ENCODE results near the gene PNMA6A. TPM values are rescaled to one million over a fixed set of nuclear protein-coding genes. Genes with fewer than 3 reads are reported as not detected.

The PNMA6A gene
- total and polyA plus RNA-seq, 9 of the 15 experiments (the other 6 are each of a cell fraction or from before 2014, with no cell fraction given) = 0.10 to 6.9 (median 1.3) TPM

- TF ChIP-seq ZBTB34 (CRISPR knock-in tag; IDR thresholded peaks at IDR 0.05) (no peak), ZNF23 (CRISPR knock-in tag; IDR thresholded peaks at IDR 0.05) (no peak), PRMT5 (CRISPR knock-in tag; IDR thresholded peaks at IDR 0.05) (no peak), CTBP1 (IDR thresholded peaks at IDR 0.05; ENCODE audit: borderline replicate concordance) (no peak), WHSC1 (IDR thresholded peaks at IDR 0.05; ENCODE audit: low read length) (no peak), ZNF384 (IDR thresholded peaks at IDR 0.05; ENCODE audit: low read depth, low read length) (no peak), POLR2H (tag; IDR thresholded peaks at IDR 0.05; ENCODE audit: low read depth) (no peak), SMAD4 (CRISPR knock-in tag; conservative IDR thresholded peaks at IDR 0.05) (peak; percentile 37; the same call in 1 of the 2 replicates), PHB2 (IDR thresholded peaks at IDR 0.05; ENCODE audit: low read depth) (no peak), MAFK (IDR thresholded peaks at IDR 0.05; ENCODE audit: low read length) (peak; percentile 49), HLTF (IDR thresholded peaks at IDR 0.05) (no peak), ZNF444 (CRISPR knock-in tag; IDR thresholded peaks at IDR 0.05) (no peak), FOXK2 (conservative IDR thresholded peaks at IDR 0.05 in 1 of 2, IDR thresholded peaks at IDR 0.05 in 1 of 2; ENCODE audit: low read depth in 2 of 2) (no peak), ZNF436 (CRISPR knock-in tag; IDR thresholded peaks at IDR 0.05) (no peak), ZNF354B (CRISPR knock-in tag; IDR thresholded peaks at IDR 0.05) (no peak), FOSL1 (tag; conservative IDR thresholded peaks at IDR 0.05) (peak; percentile 39), SETDB1 (IDR thresholded peaks at IDR 0.05; ENCODE audit: low read length) (no peak), ELF4 (CRISPR knock-in tag; IDR thresholded peaks at IDR 0.05) (no peak), NR2C2 (CRISPR knock-in tag; IDR thresholded peaks at IDR 0.05) (no peak), NR2C2 (tag; IDR thresholded peaks at IDR 0.05) (no peak), ZNF253 (CRISPR knock-in tag; conservative IDR thresholded peaks at IDR 0.05) (no peak), COPS2 (conservative IDR thresholded peaks at IDR 0.05) (no peak), FOS (IDR thresholded peaks at IDR 0.05; ENCODE audit: extremely low read depth, insufficient read length) (no peak), ZFP1 (CRISPR knock-in tag; IDR thresholded peaks at IDR 0.05) (no peak), ZNF212 (CRISPR knock-in tag; IDR thresholded peaks at IDR 0.05) (no peak), RAD51 (IDR thresholded peaks at IDR 0.05; ENCODE audit: borderline replicate concordance, low read depth) (no peak), KAT8 (IDR thresholded peaks at IDR 0.05; ENCODE audit: low read depth) (no peak), MAFG (tag; conservative IDR thresholded peaks at IDR 0.05) (peak; percentile 80), SIX5 (IDR thresholded peaks at IDR 0.05; ENCODE audit: borderline replicate concordance in 1 of 2, insufficient read depth in 1 of 2, low read depth in 1 of 2, low read length in 2 of 2) (no peak)
- TF ChIP-seq, protein P1, sequence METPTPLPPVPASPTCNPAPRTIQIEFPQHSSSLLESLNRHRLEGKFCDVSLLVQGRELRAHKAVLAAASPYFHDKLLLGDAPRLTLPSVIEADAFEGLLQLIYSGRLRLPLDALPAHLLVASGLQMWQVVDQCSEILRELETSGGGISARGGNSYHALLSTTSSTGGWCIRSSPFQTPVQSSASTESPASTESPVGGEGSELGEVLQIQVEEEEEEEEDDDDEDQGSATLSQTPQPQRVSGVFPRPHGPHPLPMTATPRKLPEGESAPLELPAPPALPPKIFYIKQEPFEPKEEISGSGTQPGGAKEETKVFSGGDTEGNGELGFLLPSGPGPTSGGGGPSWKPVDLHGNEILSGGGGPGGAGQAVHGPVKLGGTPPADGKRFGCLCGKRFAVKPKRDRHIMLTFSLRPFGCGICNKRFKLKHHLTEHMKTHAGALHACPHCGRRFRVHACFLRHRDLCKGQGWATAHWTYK (CRISPR knock-in tag; IDR thresholded peaks at IDR 0.05) = peak; percentile 30; the same call in 1 of the 2 replicates
- TF ChIP-seq, protein P2, sequence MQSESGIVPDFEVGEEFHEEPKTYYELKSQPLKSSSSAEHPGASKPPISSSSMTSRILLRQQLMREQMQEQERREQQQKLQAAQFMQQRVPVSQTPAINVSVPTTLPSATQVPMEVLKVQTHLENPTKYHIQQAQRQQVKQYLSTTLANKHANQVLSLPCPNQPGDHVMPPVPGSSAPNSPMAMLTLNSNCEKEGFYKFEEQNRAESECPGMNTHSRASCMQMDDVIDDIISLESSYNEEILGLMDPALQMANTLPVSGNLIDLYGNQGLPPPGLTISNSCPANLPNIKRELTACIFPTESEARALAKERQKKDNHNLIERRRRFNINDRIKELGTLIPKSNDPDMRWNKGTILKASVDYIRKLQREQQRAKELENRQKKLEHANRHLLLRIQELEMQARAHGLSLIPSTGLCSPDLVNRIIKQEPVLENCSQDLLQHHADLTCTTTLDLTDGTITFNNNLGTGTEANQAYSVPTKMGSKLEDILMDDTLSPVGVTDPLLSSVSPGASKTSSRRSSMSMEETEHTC (IDR thresholded peaks at IDR 0.05) = no peak
Observed at GRCh38 chrX:153065389-153065788, 6.9 kb upstream of the PNMA6A start (continued).
